ENCODE measurements around the gene MEIOSIN.

GRCh38 chr19:45705710-45706415, 27.4 kb upstream of the MEIOSIN start:
- TF ChIP-seq, protein P1, sequence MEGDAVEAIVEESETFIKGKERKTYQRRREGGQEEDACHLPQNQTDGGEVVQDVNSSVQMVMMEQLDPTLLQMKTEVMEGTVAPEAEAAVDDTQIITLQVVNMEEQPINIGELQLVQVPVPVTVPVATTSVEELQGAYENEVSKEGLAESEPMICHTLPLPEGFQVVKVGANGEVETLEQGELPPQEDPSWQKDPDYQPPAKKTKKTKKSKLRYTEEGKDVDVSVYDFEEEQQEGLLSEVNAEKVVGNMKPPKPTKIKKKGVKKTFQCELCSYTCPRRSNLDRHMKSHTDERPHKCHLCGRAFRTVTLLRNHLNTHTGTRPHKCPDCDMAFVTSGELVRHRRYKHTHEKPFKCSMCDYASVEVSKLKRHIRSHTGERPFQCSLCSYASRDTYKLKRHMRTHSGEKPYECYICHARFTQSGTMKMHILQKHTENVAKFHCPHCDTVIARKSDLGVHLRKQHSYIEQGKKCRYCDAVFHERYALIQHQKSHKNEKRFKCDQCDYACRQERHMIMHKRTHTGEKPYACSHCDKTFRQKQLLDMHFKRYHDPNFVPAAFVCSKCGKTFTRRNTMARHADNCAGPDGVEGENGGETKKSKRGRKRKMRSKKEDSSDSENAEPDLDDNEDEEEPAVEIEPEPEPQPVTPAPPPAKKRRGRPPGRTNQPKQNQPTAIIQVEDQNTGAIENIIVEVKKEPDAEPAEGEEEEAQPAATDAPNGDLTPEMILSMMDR (conservative IDR thresholded peaks at IDR 0.05; ENCODE audit: low read depth, low read length) = no peak
- no peak for TF ChIP-seq EZH2 (IDR thresholded peaks at IDR 0.05; ENCODE audit: borderline replicate concordance, low read depth, low read length, poor library complexity, severe bottlenecking)

Measured in A673 (cell line).